ENCODE results near the gene SDK2.

DNA sequence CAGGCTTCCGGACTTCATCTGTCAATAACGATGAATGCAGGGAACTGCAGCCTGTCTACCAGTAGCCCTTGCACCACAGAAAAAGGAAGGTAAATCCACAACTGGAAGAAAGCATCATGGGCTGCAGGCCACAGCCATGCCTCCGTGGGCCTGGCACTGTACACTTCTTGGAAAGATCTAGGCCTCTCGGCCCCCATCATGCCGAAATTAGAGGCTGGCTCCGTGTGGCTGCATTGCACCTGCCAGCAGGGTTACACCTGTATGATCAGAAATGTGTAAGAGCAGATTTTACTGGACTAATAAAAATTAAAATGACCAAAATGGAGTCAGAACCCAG, 52.2 kb downstream of the SDK2 start:
- TF ChIP-seq TARDBP (IDR thresholded peaks at IDR 0.05) (no peak), TAF1 (IDR thresholded peaks at IDR 0.05; ENCODE audit: control insufficient read depth, extremely low read depth, insufficient read depth, low read length, severe bottlenecking) (no peak), TAF7 (tag; IDR thresholded peaks at IDR 0.05) (no peak), ZNF407 (IDR thresholded peaks at IDR 0.05; ENCODE audit: low read depth) (no peak), ZNF239 (CRISPR knock-in tag; IDR thresholded peaks at IDR 0.05) (no peak), CBFA2T3 (IDR thresholded peaks at IDR 0.05) (no peak)

All from K562 (cell line).